GM13977 (cell line): ENCODE results near the gene TMEM35B.

Experiments
- DNase-seq: peaks from one replicate; pipeline ENCODE4 v3.0.0; 2012; ENCODE audit warnings: low spot score
- in situ Hi-C: fragments of 300-500 bp; cut with MboI; formaldehyde crosslinking; loops from one replicate; pipeline ENCODE4 v1.12.0; 2022; ENCODE audit warnings: low sequenced_read_pairs, low pct_unique_long_range_greater_than_20kb, mixed read lengths, inconsistent platforms; ENCODE audit not compliant: unreplicated experiment
- TF ChIP-seq, protein P1 (sequence below): IDR thresholded peaks from 2 replicates; pipeline ENCODE4 v1.5.1; 2012; ENCODE audit warnings: mild to moderate bottlenecking, control low read depth; ENCODE audit not compliant: insufficient read depth; ENCODE audit errors: extremely low read depth, missing control alignments

The TMEM35B gene

DNA sequence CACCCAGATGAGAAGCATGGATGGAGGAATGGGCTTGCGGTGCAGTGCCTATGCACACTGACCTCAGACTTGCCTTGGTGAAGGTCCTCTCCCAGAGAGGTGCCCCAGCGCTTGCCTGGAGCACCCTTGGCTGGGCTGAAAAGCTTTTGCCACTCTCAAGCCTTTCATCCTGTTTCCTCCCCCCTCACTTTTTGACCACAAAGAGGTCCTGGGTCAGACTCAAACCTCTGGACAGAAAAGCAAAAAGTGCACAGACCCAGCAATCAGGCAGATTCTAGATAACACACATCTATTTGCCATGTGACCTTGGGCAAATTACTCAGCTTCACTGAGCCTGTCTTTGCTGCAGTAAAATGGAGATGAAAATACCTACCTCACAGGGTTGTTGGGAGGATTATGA lies 7.3 kb downstream of the TMEM35B start:
- in situ Hi-C loops, result no loop called here
- TF ChIP-seq, protein P1, sequence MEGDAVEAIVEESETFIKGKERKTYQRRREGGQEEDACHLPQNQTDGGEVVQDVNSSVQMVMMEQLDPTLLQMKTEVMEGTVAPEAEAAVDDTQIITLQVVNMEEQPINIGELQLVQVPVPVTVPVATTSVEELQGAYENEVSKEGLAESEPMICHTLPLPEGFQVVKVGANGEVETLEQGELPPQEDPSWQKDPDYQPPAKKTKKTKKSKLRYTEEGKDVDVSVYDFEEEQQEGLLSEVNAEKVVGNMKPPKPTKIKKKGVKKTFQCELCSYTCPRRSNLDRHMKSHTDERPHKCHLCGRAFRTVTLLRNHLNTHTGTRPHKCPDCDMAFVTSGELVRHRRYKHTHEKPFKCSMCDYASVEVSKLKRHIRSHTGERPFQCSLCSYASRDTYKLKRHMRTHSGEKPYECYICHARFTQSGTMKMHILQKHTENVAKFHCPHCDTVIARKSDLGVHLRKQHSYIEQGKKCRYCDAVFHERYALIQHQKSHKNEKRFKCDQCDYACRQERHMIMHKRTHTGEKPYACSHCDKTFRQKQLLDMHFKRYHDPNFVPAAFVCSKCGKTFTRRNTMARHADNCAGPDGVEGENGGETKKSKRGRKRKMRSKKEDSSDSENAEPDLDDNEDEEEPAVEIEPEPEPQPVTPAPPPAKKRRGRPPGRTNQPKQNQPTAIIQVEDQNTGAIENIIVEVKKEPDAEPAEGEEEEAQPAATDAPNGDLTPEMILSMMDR, result no peak
- no peak for DNase-seq

DNA sequence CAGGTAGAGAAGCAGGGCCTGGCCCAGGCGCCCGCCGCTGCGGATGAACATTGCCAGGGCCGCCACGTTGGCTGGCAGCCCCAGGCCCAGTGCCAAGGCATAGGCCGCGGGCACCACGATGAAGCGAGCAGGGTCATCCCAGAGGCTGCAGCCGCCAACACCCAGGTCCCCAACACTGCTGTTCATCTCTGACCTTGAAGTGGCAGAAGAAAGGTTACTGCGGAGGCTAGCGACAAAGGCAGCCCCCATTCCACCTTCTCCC lies 8.0 kb downstream of the TMEM35B start:
- DNase-seq, result no peak
- in situ Hi-C loops, result no loop called here
- TF ChIP-seq, protein P1, result no peak

DNA sequence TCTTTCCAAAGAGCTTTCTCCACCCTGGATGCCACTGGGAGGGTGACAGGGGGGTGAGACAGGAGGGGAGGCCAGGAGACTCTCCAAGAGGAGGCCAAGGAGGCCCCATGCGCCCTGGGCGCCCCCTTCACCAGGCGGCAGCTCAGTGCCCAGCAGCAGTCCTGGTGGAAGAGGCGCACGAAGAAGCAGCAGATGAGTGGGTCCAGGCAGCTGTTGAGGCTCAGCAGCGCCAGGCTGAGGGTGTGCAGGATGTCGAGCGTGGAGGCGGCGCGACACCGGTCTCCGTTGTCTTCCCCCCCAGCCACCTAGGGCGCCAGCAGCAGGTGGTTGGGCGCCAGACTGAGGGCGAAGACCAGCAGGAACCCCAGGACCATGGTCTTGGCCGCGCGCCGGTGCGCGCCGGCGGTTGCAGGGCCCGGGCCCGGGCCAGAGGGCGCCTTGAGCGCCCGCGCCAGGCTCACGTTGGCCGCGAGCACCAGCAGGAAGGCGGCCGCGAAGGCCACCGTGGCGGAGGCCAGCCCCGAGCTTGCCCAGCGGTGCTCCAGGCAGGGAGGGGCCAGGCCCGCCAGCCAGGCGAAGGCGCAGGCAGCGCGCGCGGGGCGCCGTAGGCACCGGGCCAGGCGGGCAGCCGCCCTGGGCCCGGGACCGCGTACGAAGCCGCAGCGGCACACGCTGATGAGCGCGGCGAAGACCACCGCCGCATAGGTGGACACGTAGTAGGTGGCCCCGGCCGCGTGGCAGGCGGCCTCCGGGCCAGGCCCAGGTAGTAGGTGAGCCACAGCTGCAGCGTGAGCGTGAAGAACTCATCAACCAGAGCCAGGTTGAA lies 8.6 kb downstream of the TMEM35B start:
- TF ChIP-seq, protein P1, result no peak

DNA sequence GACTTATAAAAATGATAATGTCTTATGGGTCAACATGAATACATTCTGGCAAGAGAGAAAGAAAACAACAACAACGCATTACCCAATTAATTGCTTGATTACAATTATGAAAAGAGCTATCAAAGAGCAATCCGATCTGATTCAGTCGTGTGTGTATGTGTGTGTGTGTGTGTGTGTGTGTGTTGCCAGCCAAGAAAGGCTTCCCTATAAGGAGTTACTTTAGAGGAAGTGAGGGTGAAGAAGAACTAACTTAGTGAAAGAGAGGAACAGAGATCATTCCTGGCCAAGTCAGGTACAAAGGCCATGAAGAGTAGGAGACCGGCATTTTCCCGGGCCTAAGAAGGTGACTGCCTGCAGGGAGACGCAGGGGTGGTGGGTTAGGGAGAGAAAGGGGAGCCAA lies 9.4 kb downstream of the TMEM35B start:
- in situ Hi-C loops, result no loop called here
- no peak for DNase-seq
- TF ChIP-seq, protein P1, result no peak

More for the DNA sequence above, 8.6 kb downstream of the TMEM35B start:
- no peak for DNase-seq
- in situ Hi-C loops, result no loop called here

DNA sequence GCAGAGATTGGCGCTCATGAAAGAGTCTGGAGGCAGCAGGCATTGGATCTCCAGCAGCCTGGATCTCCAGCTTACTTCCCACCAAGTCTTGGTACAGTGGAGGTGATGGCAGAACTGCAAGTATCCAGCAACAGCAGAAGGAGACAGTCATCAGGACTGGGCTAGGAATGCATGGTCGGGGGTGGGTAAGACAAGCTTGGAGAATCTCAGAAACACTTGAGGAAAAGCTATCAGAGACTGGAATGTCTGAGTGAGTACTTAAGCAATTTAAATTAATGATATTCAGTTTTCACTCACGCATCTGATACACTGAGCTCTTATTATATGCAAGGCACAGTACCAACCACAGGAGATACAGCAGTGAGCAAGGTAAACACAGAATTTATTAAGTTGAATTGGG lies 9.8 kb downstream of the TMEM35B start:
- in situ Hi-C loops, result no loop called here
- TF ChIP-seq, protein P1, result no peak
- DNase-seq, result no peak

DNA sequence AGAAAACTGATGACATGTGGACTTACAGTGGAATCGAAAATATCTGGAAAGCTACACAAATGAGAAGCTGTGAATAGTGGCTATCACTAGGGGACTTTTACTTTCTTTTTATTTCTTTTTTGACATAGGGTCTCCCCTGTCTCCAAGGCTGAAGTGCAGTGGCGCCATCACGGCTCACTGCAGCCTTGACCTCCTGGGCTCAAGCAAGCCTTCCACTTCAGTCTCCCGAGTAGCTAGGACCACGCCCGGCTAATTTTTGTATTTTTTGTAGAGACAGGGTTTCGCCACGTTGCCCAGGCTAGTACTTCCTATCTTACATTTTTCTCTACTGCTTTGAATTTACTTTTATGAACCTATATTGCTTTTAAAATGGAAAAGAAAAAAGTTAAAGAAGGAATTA lies 10.5 kb downstream of the TMEM35B start:
- TF ChIP-seq, protein P1, result no peak
- DNase-seq, result no peak
- in situ Hi-C loops, result no loop called here
